Body of pancreas (tissue), 4 donors: ENCODE data around the gene RXRA. TPM values are rescaled to one million over a fixed set of nuclear protein-coding genes. Genes with fewer than 3 reads are reported as not detected.

Source experiments
- ATAC-seq: fragments of 150-250 bp; one replicate; pipeline ENCODE4 v1.9.1; 2016
- DNase-seq, 4 donors: peaks; one replicate each; pipeline ENCODE4 v3.0.0-alpha.2; 2019
- H3K27ac ChIP-seq, 4 donors: fragments of 200-600 bp; sonication (generic); 1 replicate in 3 of 4; 2 replicates in 1 of 4; pipeline versions ENCODE4 v1.5.1 to v1.6.1; 2016 to 2019; ENCODE audit warnings: mild to moderate bottlenecking in 1 of 4, mixed read lengths in 1 of 4, moderate library complexity in 1 of 4
- H3K27me3 ChIP-seq, 2 donors: fragments of 200-600 bp; sonication (generic); one replicate each; pipeline ENCODE4 v1.6.0; 2016; ENCODE audit warnings: mild to moderate bottlenecking in 1 of 2
- H3K36me3 ChIP-seq, 2 donors: fragments of 200-600 bp; sonication (generic); replicated peaks in 1 of 2; 2 replicates each; pipeline ENCODE4 v1.5.1; 2016; ENCODE audit warnings: low read depth in 2 of 2; ENCODE audit not compliant: insufficient read depth in 1 of 2
- H3K4me1 ChIP-seq: fragments of 200-600 bp; sonication (generic); one replicate; pipeline ENCODE4 v1.6.0; 2016
- H3K4me3 ChIP-seq, 2 donors: fragments of 200-600 bp; sonication (generic); 1 replicate in 1 of 2; 2 replicates in 1 of 2; pipeline ENCODE4 v1.5.1; 2016 to 2019
- H3K9me3 ChIP-seq, 3 donors: fragments of 200-600 bp; sonication (generic); 1 replicate in 2 of 3; 2 replicates in 1 of 3; pipeline ENCODE4 v1.5.1; 2016
- POLR2A ChIP-seq, 3 donors: fragments of 450-650 bp; IDR thresholded peaks; one replicate each; pipeline ENCODE4 v1.6.1; 2016; ENCODE audit warnings: antibody characterized with exemption in 3 of 3, mild to moderate bottlenecking in 2 of 3
- WGBS, 2 donors: methylation state at CpG; one replicate each; pipeline ENCODE4 v1.1.5; 2017; 5-methylcytosine and 5-hydroxymethylcytosine counted together
- intact Hi-C: fragments of 100-400 bp; cut with DNase I; formaldehyde crosslinking; loops from one replicate; pipeline ENCODE4 v1.15.1; 2023
- total RNA-seq, 2 donors: library from RNA; depleted of rRNA; stranded (reverse); fragments of >200 nt; gene quantifications; one replicate each; pipeline ENCODE4 v1.1.0, GENCODE V29; 2016
- TF ChIP-seq, protein P1 (sequence below), 7 experiments: fragments of 450-650 bp in 4 of 7; fragments of 200-600 bp in 3 of 7; sonication (generic) in 3 of 7; IDR thresholded peaks; one replicate each; pipeline ENCODE4 v1.5.1; 2016 to 2019; ENCODE audit warnings: antibody characterized with exemption in 7 of 7

The RXRA gene
- total RNA-seq, 2 donors from 2014 or later = 31.4 to 41.9 TPM

DNA sequence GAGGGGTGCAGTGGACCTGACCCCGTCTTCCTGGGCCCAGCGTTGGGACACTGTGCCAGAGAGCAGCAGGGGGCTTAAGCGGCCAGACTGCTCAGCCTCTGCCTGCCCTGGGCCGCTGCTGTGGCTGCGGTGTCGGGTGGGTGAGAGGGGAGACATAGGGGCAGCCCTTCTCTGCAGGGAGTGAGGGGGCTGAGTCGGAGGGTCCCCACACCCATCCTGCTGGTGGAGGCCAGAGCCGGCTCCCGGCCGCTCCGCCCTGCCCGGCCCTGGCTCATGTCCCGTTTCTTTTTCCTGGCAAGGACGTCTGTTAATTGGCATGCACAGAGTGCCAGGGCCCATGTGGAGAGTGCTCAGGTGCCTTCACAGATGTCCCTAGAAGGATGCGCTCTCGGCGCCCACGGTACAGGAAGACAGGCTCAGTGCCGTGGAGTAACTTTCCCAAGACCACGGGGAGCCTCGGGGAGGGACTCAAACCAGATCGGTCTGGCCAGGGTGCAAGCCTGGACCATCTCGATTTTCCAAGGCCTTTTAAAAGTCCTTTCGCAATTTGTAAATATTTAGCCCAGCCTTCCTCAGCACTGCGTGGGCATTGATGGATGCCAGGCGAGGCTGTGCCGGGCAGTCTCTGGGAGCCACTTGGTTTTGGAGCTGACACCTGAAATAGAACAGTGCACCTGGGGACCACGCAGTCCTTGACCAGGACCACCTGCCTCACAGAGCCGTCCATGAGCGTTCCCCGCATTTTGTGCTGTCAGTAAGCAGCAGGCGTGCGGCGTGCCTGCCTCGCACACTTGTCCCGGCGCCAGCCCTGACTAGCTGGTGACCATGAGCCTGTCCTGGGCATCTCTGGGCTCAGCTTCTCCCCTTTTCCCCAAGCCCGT lies 60.9 kb downstream of the RXRA start:
- ATAC-seq (peak; percentile 76), DNase-seq (peak; percentile 68 to 79 (median 71))
- 23 to 28% methylated on average over 23 to 31 of the region's 38 CpGs for WGBS, 2 donors
- Histone ChIP-seq H3K4me3 (no peak overlapping the region), H3K27ac (peak overlapping the region; percentile 9 to 70 (median 60)), H3K9me3 (no peaks in the 10 kb centered on the region), H3K36me3 (no peaks in the 10 kb centered on the region), H3K27me3 (no peaks in the 10 kb centered on the region), H3K4me1 (peaks cover 84% of the 10 kb centered on the region)
- TF ChIP-seq POLR2A (IDR thresholded peaks at IDR 0.05) = no peak
- TF ChIP-seq, protein P1, sequence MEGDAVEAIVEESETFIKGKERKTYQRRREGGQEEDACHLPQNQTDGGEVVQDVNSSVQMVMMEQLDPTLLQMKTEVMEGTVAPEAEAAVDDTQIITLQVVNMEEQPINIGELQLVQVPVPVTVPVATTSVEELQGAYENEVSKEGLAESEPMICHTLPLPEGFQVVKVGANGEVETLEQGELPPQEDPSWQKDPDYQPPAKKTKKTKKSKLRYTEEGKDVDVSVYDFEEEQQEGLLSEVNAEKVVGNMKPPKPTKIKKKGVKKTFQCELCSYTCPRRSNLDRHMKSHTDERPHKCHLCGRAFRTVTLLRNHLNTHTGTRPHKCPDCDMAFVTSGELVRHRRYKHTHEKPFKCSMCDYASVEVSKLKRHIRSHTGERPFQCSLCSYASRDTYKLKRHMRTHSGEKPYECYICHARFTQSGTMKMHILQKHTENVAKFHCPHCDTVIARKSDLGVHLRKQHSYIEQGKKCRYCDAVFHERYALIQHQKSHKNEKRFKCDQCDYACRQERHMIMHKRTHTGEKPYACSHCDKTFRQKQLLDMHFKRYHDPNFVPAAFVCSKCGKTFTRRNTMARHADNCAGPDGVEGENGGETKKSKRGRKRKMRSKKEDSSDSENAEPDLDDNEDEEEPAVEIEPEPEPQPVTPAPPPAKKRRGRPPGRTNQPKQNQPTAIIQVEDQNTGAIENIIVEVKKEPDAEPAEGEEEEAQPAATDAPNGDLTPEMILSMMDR (IDR thresholded peaks at IDR 0.05) = no peak
- intact Hi-C loops = no loop called here

DNA sequence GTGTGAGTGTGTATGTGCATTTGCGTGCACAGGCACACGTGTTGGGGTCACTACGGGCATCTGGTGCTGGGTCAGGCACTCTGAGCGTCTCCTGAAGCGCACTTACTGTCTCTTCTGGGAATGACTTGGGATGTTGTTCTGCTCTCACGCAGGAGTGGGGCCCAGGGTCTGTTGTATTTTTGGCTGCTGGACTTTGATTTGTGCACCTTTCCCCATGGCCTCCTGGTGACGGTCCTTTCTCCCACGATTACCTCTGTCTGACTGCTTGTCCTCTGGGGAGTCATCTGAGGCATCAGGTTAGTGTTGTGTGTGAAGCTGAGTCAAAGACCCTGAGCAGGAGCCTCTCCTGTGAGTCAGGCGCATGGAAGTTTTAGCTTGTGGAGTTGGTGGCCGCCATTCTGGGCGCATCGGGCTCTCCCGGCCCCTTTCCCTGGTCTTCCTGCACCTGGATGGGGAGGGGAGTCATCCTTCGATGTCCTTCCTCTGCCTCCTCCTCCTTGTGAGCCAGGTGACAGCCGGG lies 62.1 kb downstream of the RXRA start:
- Histone ChIP-seq H3K36me3 (no peaks in the 10 kb centered on the region), H3K9me3 (no peaks in the 10 kb centered on the region), H3K4me3 (no peak overlapping the region), H3K4me1 (peaks cover 75% of the 10 kb centered on the region), H3K27me3 (no peaks in the 10 kb centered on the region), H3K27ac (peak overlapping the region; percentile 14 to 70 (median 60))
- WGBS, 2 donors = 89% methylated on average over 13 to 15 of the region's 15 CpGs
- DNase-seq (no peak), ATAC-seq (no peak)
- intact Hi-C loops = no loop called here
- TF ChIP-seq, protein P1 (IDR thresholded peaks at IDR 0.05) = no peak
- no peak for TF ChIP-seq POLR2A (IDR thresholded peaks at IDR 0.05)

DNA sequence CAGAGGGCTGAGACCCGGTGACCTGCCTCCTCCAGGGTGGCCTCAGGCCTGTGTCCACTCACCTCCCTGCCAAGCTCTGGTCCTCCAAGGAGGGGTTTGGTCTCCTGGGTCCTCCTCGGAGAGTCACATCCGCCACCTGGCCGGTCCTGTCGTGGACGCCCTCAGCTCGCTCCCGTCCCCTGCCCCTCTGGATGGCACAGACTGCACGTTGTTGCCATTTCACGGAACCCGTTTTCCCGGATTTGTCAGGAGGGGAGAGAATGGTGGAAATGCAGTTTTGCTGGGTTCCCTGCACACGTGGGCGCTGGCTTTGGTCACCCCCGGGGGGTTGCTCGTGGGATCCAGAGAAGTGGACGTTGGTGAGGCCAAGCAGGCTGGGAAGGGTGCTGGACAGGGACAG lies 62.7 kb downstream of the RXRA start:
- TF ChIP-seq, protein P1 (IDR thresholded peaks at IDR 0.05) = no peak
- no peak for TF ChIP-seq POLR2A (IDR thresholded peaks at IDR 0.05)
- Histone ChIP-seq H3K4me1 (peaks cover 71% of the 10 kb centered on the region), H3K36me3 (no peaks in the 10 kb centered on the region), H3K27me3 (no peaks in the 10 kb centered on the region), H3K9me3 (no peaks in the 10 kb centered on the region), H3K27ac (peak overlapping the region in 3 of 4 donors; percentile 7 to 70 (median 64)), H3K4me3 (no peak overlapping the region)
- ATAC-seq (no peak), DNase-seq (no peak)
- intact Hi-C loops = no loop called here
- 61 to 78% methylated on average over 16 to 17 of the region's 17 CpGs for WGBS, 2 donors

DNA sequence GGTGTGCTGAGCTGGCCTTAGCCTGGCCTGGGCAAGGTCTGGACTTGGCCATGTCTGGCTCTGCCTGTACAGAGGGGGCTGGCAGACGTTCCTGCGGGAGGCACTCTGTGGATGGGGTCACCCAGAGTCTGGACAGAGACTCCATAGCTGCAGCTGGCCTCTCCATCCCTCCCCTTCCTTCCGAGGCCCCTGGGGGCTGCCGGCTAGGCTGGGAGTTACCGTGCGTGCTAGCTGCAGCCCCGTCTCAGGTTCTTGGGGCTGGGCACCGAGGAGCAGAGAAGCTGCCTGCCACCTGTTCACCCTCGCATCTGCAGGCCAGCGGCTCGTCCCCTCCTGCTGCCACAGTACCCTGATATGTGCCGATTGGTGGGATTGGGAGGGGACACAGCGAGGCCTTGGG lies 63.4 kb downstream of the RXRA start:
- DNase-seq (no peak), ATAC-seq (no peak)
- Histone ChIP-seq H3K27ac (peak overlapping the region in 3 of 4 donors; percentile 7 to 70 (median 64)), H3K36me3 (no peaks in the 10 kb centered on the region), H3K4me1 (peaks cover 71% of the 10 kb centered on the region), H3K9me3 (no peaks in the 10 kb centered on the region), H3K27me3 (no peaks in the 10 kb centered on the region), H3K4me3 (no peak overlapping the region)
- no peak for TF ChIP-seq POLR2A (IDR thresholded peaks at IDR 0.05)
- TF ChIP-seq, protein P1 (IDR thresholded peaks at IDR 0.05) = no peak
- 83 to 100% methylated on average over 1 to 13 of the region's 13 CpGs for WGBS, 2 donors
- intact Hi-C loops = no loop called here
